A549 (cell line): Measurements from ENCODE around the gene LEPROT.

ENCODE experiments used
- CEBPB ChIP-seq, 2 experiments: fragments of >200 bp in 1 of 2; sonication (Bioruptor Twin) in 1 of 2; formaldehyde crosslinking in 1 of 2; IDR thresholded peaks; 2 replicates each; pipeline ENCODE4 v1.6.1; 2012 to 2016
- CTCF ChIP-seq: fragments of >200 bp; sonication (Bioruptor Twin); formaldehyde crosslinking; IDR thresholded peaks from 3 replicates; pipeline ENCODE4 v1.5.1; 2016
- EHMT2 ChIP-seq: fragments of 200-600 bp; sonication (generic); IDR thresholded peaks from 2 replicates; pipeline ENCODE4 v1.6.1; 2016; ENCODE audit warnings: antibody characterized with exemption, low read depth, mild to moderate bottlenecking, moderate library complexity
- EP300 ChIP-seq, 2 experiments: fragments of >200 bp; sonication (Bioruptor Twin); formaldehyde crosslinking; IDR thresholded peaks; 2 replicates in 1 of 2; 3 replicates in 1 of 2; pipeline ENCODE4 v1.6.1; 2016 to 2017
- ZC3H11A ChIP-seq: fragments of 450-650 bp; IDR thresholded peaks from 2 replicates; pipeline ENCODE4 v1.6.1; 2014; ENCODE audit warnings: antibody characterized with exemption, mild to moderate bottlenecking

DNA sequence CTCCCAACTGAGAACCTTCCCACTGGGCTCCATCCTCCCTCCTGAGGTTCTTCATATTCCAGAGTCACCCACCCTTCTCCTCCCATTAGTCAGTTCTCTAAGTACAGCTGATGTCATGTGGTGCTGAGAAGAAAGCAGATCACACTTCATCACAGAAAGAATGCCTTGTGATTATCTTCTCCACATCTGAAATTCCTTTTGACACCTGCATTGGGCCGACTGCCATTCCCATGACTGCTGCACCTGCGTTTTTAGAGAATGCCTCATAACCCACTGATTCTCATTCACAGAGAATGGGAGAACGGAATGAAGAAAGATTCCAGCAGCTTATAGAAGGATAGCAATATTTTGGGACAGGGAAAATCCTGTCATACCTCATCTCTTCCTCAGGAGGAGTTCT lies 14.3 kb downstream of the LEPROT start:
- TF ChIP-seq CTCF (no peak), EHMT2 (no peak), CEBPB (IDR thresholded peaks at IDR 0.05) (no peak), EP300 (IDR thresholded peaks at IDR 0.05) (no peak), ZC3H11A (no peak)
